Neural progenitor cell (in vitro differentiated cells): ENCODE results near the gene TAF10. TPM values are rescaled to one million over a fixed set of nuclear protein-coding genes. Genes with fewer than 3 reads are reported as not detected.

ENCODE experiments used
- DNase-seq: peaks from one replicate; pipeline ENCODE4 v3.0.0-alpha.2; 2016; ENCODE audit warnings: low spot score
- H2AFZ ChIP-seq: fragments of 200-600 bp; sonication (generic); replicated peaks from 2 replicates; pipeline ENCODE4 v1.6.1; 2016; ENCODE audit warnings: antibody characterized with exemption
- H3F3A ChIP-seq: fragments of 200-600 bp; sonication (generic); 2 replicates; pipeline ENCODE4 v1.6.1; 2016; ENCODE audit warnings: antibody characterized with exemption, low read depth
- H3K27ac ChIP-seq: fragments of 200-600 bp; sonication (generic); 2 replicates; pipeline ENCODE4 v1.5.1; 2016; ENCODE audit warnings: mild to moderate bottlenecking
- H3K27me3 ChIP-seq: fragments of 200-600 bp; sonication (generic); 2 replicates; pipeline ENCODE4 v1.6.1; 2016; ENCODE audit warnings: mild to moderate bottlenecking, moderate library complexity
- H3K36me3 ChIP-seq: fragments of 200-600 bp; sonication (generic); 2 replicates; pipeline ENCODE4 v1.5.1; 2016
- H3K4me1 ChIP-seq: fragments of 200-600 bp; sonication (generic); 2 replicates; pipeline ENCODE4 v1.6.1; 2016; ENCODE audit warnings: mixed run types
- H3K4me2 ChIP-seq: fragments of 200-600 bp; sonication (generic); 2 replicates; pipeline ENCODE4 v1.6.1; 2016
- H3K4me3 ChIP-seq: fragments of 200-600 bp; sonication (generic); 2 replicates; pipeline ENCODE4 v1.5.1; 2016
- H3K79me2 ChIP-seq: fragments of 200-600 bp; sonication (generic); 2 replicates; pipeline ENCODE4 v1.6.1; 2016; ENCODE audit warnings: low read depth
- H3K9ac ChIP-seq: fragments of 200-600 bp; sonication (generic); 2 replicates; pipeline ENCODE4 v1.6.1; 2016
- H3K9me3 ChIP-seq: fragments of 200-600 bp; sonication (generic); 2 replicates; pipeline ENCODE4 v1.5.1; 2016; ENCODE audit warnings: low read depth
- H4K20me1 ChIP-seq: fragments of 200-600 bp; sonication (generic); 2 replicates; pipeline ENCODE4 v1.6.1; 2016; ENCODE audit warnings: low read depth
- H3K27ac Mint-ChIP-seq: 3 replicates; pipeline ENCODE4 v1.8.0; 2021; ENCODE audit warnings: mixed read lengths
- H3K27me3 Mint-ChIP-seq: 2 replicates; pipeline ENCODE4 v1.8.0; 2022; ENCODE audit warnings: low read depth, mild to moderate bottlenecking, inconsistent platforms, moderate library complexity, mixed read lengths; ENCODE audit not compliant: insufficient read depth
- H3K36me3 Mint-ChIP-seq: 3 replicates; pipeline ENCODE4 v1.8.0; 2021; ENCODE audit warnings: mixed read lengths
- H3K4me1 Mint-ChIP-seq: 3 replicates; pipeline ENCODE4 v1.8.0; 2021; ENCODE audit warnings: mixed read lengths
- H3K4me3 Mint-ChIP-seq: 3 replicates; pipeline ENCODE4 v1.8.0; 2021; ENCODE audit warnings: mild to moderate bottlenecking, moderate library complexity, mixed read lengths
- H3K9me3 Mint-ChIP-seq: 3 replicates; pipeline ENCODE4 v1.8.0; 2020; ENCODE audit warnings: mixed read lengths
- CTCF ChIP-seq: fragments of 200-600 bp; sonication (generic); IDR thresholded peaks from 2 replicates; pipeline ENCODE4 v1.5.1; 2017; ENCODE audit warnings: antibody characterized with exemption, mild to moderate bottlenecking
- EZH2 ChIP-seq: fragments of 200-600 bp; sonication (generic); IDR thresholded peaks from 2 replicates; pipeline ENCODE4 v1.6.1; 2017; ENCODE audit warnings: antibody characterized with exemption, mild to moderate bottlenecking, moderate library complexity
- EZH2phosphoT487 ChIP-seq: fragments of 200-600 bp; sonication (generic); IDR thresholded peaks from 2 replicates; pipeline ENCODE4 v1.6.1; 2017; ENCODE audit warnings: antibody characterized with exemption
- total RNA-seq: library from RNA; depleted of rRNA; stranded (reverse); fragments of >200 nt; gene quantifications from 2 replicates; pipeline ENCODE4 v1.2.3, GENCODE V29; 2015; ENCODE audit warnings: low replicate concordance

Gene TAF10
- total RNA-seq: 34.1 and 58.0 TPM in 2 replicates

- H3K4me1 Mint-ChIP-seq: peaks cover 16% of the 10 kb centered on the region
- TF ChIP-seq EZH2phosphoT487: no peak
- peak; percentile 67 for TF ChIP-seq CTCF
- Histone ChIP-seq H3K27me3 (no peaks in the 10 kb centered on the region), H3K4me1 (peaks cover 7% of the 10 kb centered on the region), H3K9ac (peak within 1 kb of the TSS; percentile 81), H3K4me3 (peak within 1 kb of the TSS; percentile 85), H3K4me2 (peak within 1 kb of the TSS; percentile 100), H2AFZ (peak within 1 kb of the TSS; percentile 23), H3K79me2 (peaks cover 28% of the 10 kb centered on the region), H4K20me1 (peaks cover 7% of the 10 kb centered on the region), H3K9me3 (no peaks in the 10 kb centered on the region), H3K36me3 (peaks cover 2% of the 10 kb centered on the region), H3F3A (peaks cover 32% of the 10 kb centered on the region), H3K27ac (peak within 1 kb of the TSS; percentile 98)
- no peaks in the 10 kb centered on the region for H3K9me3 Mint-ChIP-seq
- H3K27ac Mint-ChIP-seq: peak within 1 kb of the TSS; percentile 95
- H3K36me3 Mint-ChIP-seq: peaks cover 32% of the 10 kb centered on the region
- H3K4me3 Mint-ChIP-seq: peak within 1 kb of the TSS; percentile 88
- peak; percentile 97 for DNase-seq
- H3K27me3 Mint-ChIP-seq: peaks cover 9% of the 10 kb centered on the region
Observed at GRCh38 chr11:6612213-6613041, at the start of gene TAF10. TAF10 (minus strand) TSS chr11:6612216; CDS start chr11:6612189, 27 bp downstream.

GRCh38 chr11:6660712-6661111 is 48.7 kb upstream of the TAF10 start:
- no peaks in the 10 kb centered on the region for H3K36me3 ChIP-seq
- Mint-ChIP-seq H3K9me3 (no peaks in the 10 kb centered on the region), H3K27me3 (peaks cover 5% of the 10 kb centered on the region), H3K4me1 (peaks cover 11% of the 10 kb centered on the region), H3K27ac (no peak overlapping the region), H3K4me3 (no peak overlapping the region), H3K36me3 (no peaks in the 10 kb centered on the region)
- DNase-seq: no peak
- no peaks in the 10 kb centered on the region for H3K9me3 ChIP-seq
- H3K79me2 ChIP-seq: no peaks in the 10 kb centered on the region
- H4K20me1 ChIP-seq: no peaks in the 10 kb centered on the region
- H3K4me1 ChIP-seq: peaks cover 3% of the 10 kb centered on the region
- TF ChIP-seq EZH2phosphoT487 (no peak), EZH2 (no peak), CTCF (no peak)
- no peak overlapping the region for H3K4me2 ChIP-seq
- H3F3A ChIP-seq: peaks cover 7% of the 10 kb centered on the region
- H3K27me3 ChIP-seq: peaks cover 31% of the 10 kb centered on the region
- H3K4me3 ChIP-seq: no peak overlapping the region
- H3K9ac ChIP-seq: no peak overlapping the region
- no peak overlapping the region for H3K27ac ChIP-seq
- no peak overlapping the region for H2AFZ ChIP-seq

- Mint-ChIP-seq H3K27ac (no peak overlapping the region), H3K4me3 (no peak overlapping the region)
- DNase-seq: no peak
Observed at GRCh38 chr11:6658647-6659046, 46.6 kb upstream of the TAF10 start.

More at GRCh38 chr11:6658647-6659046, 46.6 kb upstream of the TAF10 start:
- Histone ChIP-seq H3K27me3 (peaks cover 48% of the 10 kb centered on the region), H3K9me3 (no peaks in the 10 kb centered on the region), H3F3A (peaks cover 7% of the 10 kb centered on the region), H3K4me1 (peaks cover 3% of the 10 kb centered on the region), H2AFZ (no peak overlapping the region), H3K36me3 (no peaks in the 10 kb centered on the region), H3K4me3 (no peak overlapping the region), H4K20me1 (no peaks in the 10 kb centered on the region), H3K4me2 (no peak overlapping the region), H3K79me2 (no peaks in the 10 kb centered on the region), H3K9ac (no peak overlapping the region), H3K27ac (no peak overlapping the region)
- TF ChIP-seq CTCF (no peak), EZH2phosphoT487 (no peak), EZH2 (no peak)
- Mint-ChIP-seq H3K27me3 (peaks cover 5% of the 10 kb centered on the region), H3K4me1 (peaks cover 11% of the 10 kb centered on the region), H3K36me3 (no peaks in the 10 kb centered on the region), H3K9me3 (no peaks in the 10 kb centered on the region)
